WTC11 (cell line): ENCODE results near the gene RABL3. TPM values are rescaled to one million over a fixed set of nuclear protein-coding genes. Genes with fewer than 3 reads are reported as not detected.
A peak's percentile ranks its signal among the peaks of the same experiment; 100 is the strongest.

ENCODE experiments used
- ATAC-seq: fragments of 200-7000 bp; cut with Tn5 transposase; 2 replicates; pipeline ENCODE4 v1.10.0; 2021; ENCODE audit warnings: mild to moderate bottlenecking, moderate library complexity
- Bru-seq: library from RNA; stranded (reverse); fragments of 400-500 nt; gene quantifications from one replicate; lab custom pipeline; 2021; lab: Mats Ljungman, UMichigan
- CTCF ChIA-PET: fragments of 300-600 bp; sonication (Branson Sonifier 250); formaldehyde crosslinking; loops from one replicate; lab custom pipeline; 2021; ENCODE audit warnings: antibody characterized with exemption; lab: Charles Lee
- POLR2A ChIA-PET: fragments of 350-600 bp; sonication (Branson Sonifier 250); formaldehyde crosslinking; loops from one replicate; lab custom pipeline; 2021; ENCODE audit warnings: antibody characterized with exemption; lab: Charles Lee
- DNase-seq: peaks from one replicate; pipeline ENCODE4 v3.0.0; 2021; ENCODE audit warnings: low spot score
- H3K27ac Mint-ChIP-seq: 2 replicates; pipeline ENCODE4 v1.8.0; 2021; ENCODE audit warnings: mixed read lengths
- H3K27me3 Mint-ChIP-seq: 2 replicates; pipeline ENCODE4 v1.8.0; 2021; ENCODE audit warnings: low read depth, mild to moderate bottlenecking, moderate library complexity, mixed read lengths
- H3K36me3 Mint-ChIP-seq: 2 replicates; pipeline ENCODE4 v1.8.0; 2021; ENCODE audit warnings: mixed read lengths
- H3K4me1 Mint-ChIP-seq: 2 replicates; pipeline ENCODE4 v1.8.0; 2022; ENCODE audit warnings: mixed read lengths
- H3K4me3 Mint-ChIP-seq: 2 replicates; pipeline ENCODE4 v1.8.0; 2021; ENCODE audit warnings: mild to moderate bottlenecking, moderate library complexity, mixed read lengths
- H3K9me3 Mint-ChIP-seq: 2 replicates; pipeline ENCODE4 v1.8.0; 2021; ENCODE audit warnings: mixed read lengths
- AR ChIP-seq: fragments of 250-450 bp; sonication (Bioruptor Pico); IDR thresholded peaks from 2 replicates; pipeline ENCODE4 v1.9.0; 2021; ENCODE audit warnings: mild to moderate bottlenecking
- ATF3 ChIP-seq: sonication (generic); formaldehyde crosslinking; conservative IDR thresholded peaks from 2 replicates; pipeline ENCODE4 v1.8.1; 2022; ENCODE audit warnings: mild to moderate bottlenecking, missing genetic modification reagents
- ATF6 ChIP-seq: sonication (generic); formaldehyde crosslinking; IDR thresholded peaks from 2 replicates; pipeline ENCODE4 v1.8.1; 2023; ENCODE audit warnings: mild to moderate bottlenecking, missing genetic modification reagents
- CTCF ChIP-seq: fragments of 200-600 bp; IDR thresholded peaks from 2 replicates; pipeline ENCODE4 v1.8.0; 2022; ENCODE audit warnings: antibody characterized with exemption
- ELF4 ChIP-seq: sonication (generic); formaldehyde crosslinking; IDR thresholded peaks from 2 replicates; pipeline ENCODE4 v1.8.1; 2022; ENCODE audit warnings: low read depth, mild to moderate bottlenecking, moderate library complexity, missing genetic modification reagents
- ESRRA ChIP-seq: sonication (generic); formaldehyde crosslinking; IDR thresholded peaks from 2 replicates; pipeline ENCODE4 v1.8.1; 2022; ENCODE audit warnings: mild to moderate bottlenecking, missing genetic modification reagents, borderline replicate concordance
- FOXJ3 ChIP-seq: sonication (generic); formaldehyde crosslinking; IDR thresholded peaks from 2 replicates; pipeline ENCODE4 v1.9.0; 2021; ENCODE audit warnings: missing genetic modification reagents, mild to moderate bottlenecking, borderline replicate concordance
- FOXK1 ChIP-seq: sonication (generic); formaldehyde crosslinking; IDR thresholded peaks from 2 replicates; pipeline ENCODE4 v1.8.0; 2022; ENCODE audit warnings: mild to moderate bottlenecking, moderate library complexity, missing genetic modification reagents
- GABPB1 ChIP-seq: sonication (generic); formaldehyde crosslinking; IDR thresholded peaks from 2 replicates; pipeline ENCODE4 v1.8.1; 2023; ENCODE audit warnings: mild to moderate bottlenecking, missing genetic modification reagents
- HMGXB4 ChIP-seq: sonication (generic); formaldehyde crosslinking; IDR thresholded peaks from 2 replicates; pipeline ENCODE4 v1.8.1; 2023; ENCODE audit warnings: mild to moderate bottlenecking, moderate library complexity, missing genetic modification reagents
- JUN ChIP-seq: sonication (generic); formaldehyde crosslinking; IDR thresholded peaks from 2 replicates; pipeline ENCODE4 v1.8.0; 2023; ENCODE audit warnings: mild to moderate bottlenecking, missing genetic modification reagents
- MXD4 ChIP-seq: fragments of 250-450 bp; sonication (Bioruptor Pico); IDR thresholded peaks from 2 replicates; pipeline ENCODE4 v1.8.0; 2021; ENCODE audit warnings: mild to moderate bottlenecking, moderate library complexity, borderline replicate concordance
- NFE2L1 ChIP-seq: sonication (generic); formaldehyde crosslinking; IDR thresholded peaks from 2 replicates; pipeline ENCODE4 v1.8.1; 2023; ENCODE audit warnings: missing genetic modification reagents
- TP53 ChIP-seq: sonication (generic); formaldehyde crosslinking; IDR thresholded peaks from 2 replicates; pipeline ENCODE4 v1.8.1; 2023; ENCODE audit warnings: mild to moderate bottlenecking, missing genetic modification reagents
- USF1 ChIP-seq: sonication (generic); formaldehyde crosslinking; IDR thresholded peaks from 2 replicates; pipeline ENCODE4 v1.8.0; 2022; ENCODE audit warnings: mild to moderate bottlenecking, missing genetic modification reagents
- ZMAT4 ChIP-seq: fragments of 250-450 bp; sonication (Bioruptor Pico); IDR thresholded peaks from 2 replicates; pipeline ENCODE4 v1.9.0; 2021; ENCODE audit warnings: mild to moderate bottlenecking
- ZNF138 ChIP-seq: sonication (generic); formaldehyde crosslinking; conservative IDR thresholded peaks from 2 replicates; pipeline ENCODE4 v1.8.1; 2022; ENCODE audit warnings: mild to moderate bottlenecking, moderate library complexity, missing genetic modification reagents
- ZNF532 ChIP-seq: fragments of 250-450 bp; sonication (Bioruptor Pico); IDR thresholded peaks from 2 replicates; pipeline ENCODE4 v1.9.0; 2021; ENCODE audit warnings: mild to moderate bottlenecking, borderline replicate concordance
- long read RNA-seq, 3 experiments: library from RNA in 1 of 3; library from capped mRNA in 1 of 3; library from polyadenylated mRNA in 1 of 3; unstranded in 2 of 3; stranded (forward) in 1 of 3; transcript quantifications; one replicate each; pipeline ENCODE4 v2.0.0, GENCODE V29; 2021
- total RNA-seq: library from RNA; stranded (reverse); gene quantifications from 3 replicates; pipeline ENCODE4 v1.2.3, GENCODE V29; 2021

RABL3 gene
- 15.0 to 18.2 TPM (median 16.6 TPM) in 3 replicates for total RNA-seq
- Bru-seq, nascent RNA = percentile 69 among the genes with signal in this experiment
- long read RNA-seq, experiment 1, transcript RABL3-201 (8 exons, 3,883 nt) = major isoform, 104 of 127 reads
- long read RNA-seq, experiment 1, partial matches to known transcripts = 4 of 127 reads
- long read RNA-seq, experiment 1, other reads (novel, unspliced or antisense) = 14 of 127 reads
- long read RNA-seq, experiment 2, partial matches to known transcripts = 5 of 24 reads
- long read RNA-seq, experiment 2, other reads (novel, unspliced or antisense) = 15 of 24 reads
- long read RNA-seq, experiment 3, transcript RABL3-201 (8 exons, 3,883 nt) = major isoform, 34 of 43 reads
- long read RNA-seq, experiment 3, partial matches to known transcripts = 1 of 43 reads
- long read RNA-seq, experiment 3, other reads (novel, unspliced or antisense) = 6 of 43 reads

- Mint-ChIP-seq H3K4me3 (peak within 1 kb of the TSS; percentile 83), H3K36me3 (peaks cover 39% of the 10 kb centered on the region), H3K4me1 (peaks cover 31% of the 10 kb centered on the region), H3K27me3 (peaks cover 3% of the 10 kb centered on the region; the same call in 1 of the 2 replicates), H3K9me3 (peaks cover 21% of the 10 kb centered on the region), H3K27ac (peak within 1 kb of the TSS; percentile 89)
- ChIA-PET CTCF (interaction anchor here (1.0 to 1.7 kb wide), 3 partner anchors 53 to 181 kb away, joined by 5 read pairs; no protein-coding TSS in a partner anchor), POLR2A (interaction anchor here (0.6 to 1.1 kb wide), 4 partner anchors 29 to 223 kb away, joined by 3 to 4 read pairs (median 4); no protein-coding TSS in a partner anchor)
- ATAC-seq (peak; percentile 99), DNase-seq (peak; percentile 98)
- TF ChIP-seq NFE2L1 = no peak
- TF ChIP-seq ZNF532 (CRISPR knock-in tag) = no peak
- peak; percentile 42; the same call in 1 of the 2 replicates for TF ChIP-seq USF1 (CRISPR knock-in tag)
- TF ChIP-seq TP53 (CRISPR knock-in tag) = no peak
- TF ChIP-seq GABPB1 = 0 out of 2 replicates have a peak, but pooled peaks have one; percentile 9
- no peak for TF ChIP-seq FOXJ3
- TF ChIP-seq ZMAT4 (CRISPR knock-in tag) = no peak
- no peak; the same call in 1 of the 2 replicates for TF ChIP-seq JUN
- no peak for TF ChIP-seq ZNF138 (CRISPR knock-in tag)
- TF ChIP-seq HMGXB4 (CRISPR knock-in tag) = 0 out of 2 replicates have a peak, but pooled peaks have one; percentile 8
- TF ChIP-seq MXD4 (CRISPR knock-in tag) = no peak
- no peak for TF ChIP-seq CTCF
- no peak for TF ChIP-seq ATF3 (CRISPR knock-in tag)
- no peak for TF ChIP-seq ESRRA (CRISPR knock-in tag)
- TF ChIP-seq ATF6 (CRISPR knock-in tag) = no peak
- no peak for TF ChIP-seq AR (CRISPR knock-in tag)
- TF ChIP-seq FOXK1 (CRISPR knock-in tag) = peak; percentile 64; the same call in 1 of the 2 replicates
- TF ChIP-seq ELF4 (CRISPR knock-in tag) = no peak
Measured at GRCh38 chr3:120742198-120742848, at the start of gene RABL3, which contains the start of gene GTF2E1. TSS of gene RABL3 (minus strand) at chr3:120742516. CDS start at chr3:120742507, 9 bp downstream. TSS of gene GTF2E1 (plus strand) at chr3:120742744. CDS start at chr3:120750553, 7,809 bp downstream.
